Activated CD8-positive, alpha-beta memory T cell treated with anti-CD3 and anti-CD28 coated beads, Interleukin-2, amount 50 U/mL, for 48 hours (primary cell): ENCODE data around the gene SETD1B.
"Not testable (repeated sequence)": the region's sequence is repeated elsewhere in the genome, so short reads cannot be mapped to it uniquely, and the experiment has no call there.

Experiments
- DNase-seq: peaks from one replicate; pipeline ENCODE4 v3.0.0-alpha.2; 2020

SETD1B gene

DNA sequence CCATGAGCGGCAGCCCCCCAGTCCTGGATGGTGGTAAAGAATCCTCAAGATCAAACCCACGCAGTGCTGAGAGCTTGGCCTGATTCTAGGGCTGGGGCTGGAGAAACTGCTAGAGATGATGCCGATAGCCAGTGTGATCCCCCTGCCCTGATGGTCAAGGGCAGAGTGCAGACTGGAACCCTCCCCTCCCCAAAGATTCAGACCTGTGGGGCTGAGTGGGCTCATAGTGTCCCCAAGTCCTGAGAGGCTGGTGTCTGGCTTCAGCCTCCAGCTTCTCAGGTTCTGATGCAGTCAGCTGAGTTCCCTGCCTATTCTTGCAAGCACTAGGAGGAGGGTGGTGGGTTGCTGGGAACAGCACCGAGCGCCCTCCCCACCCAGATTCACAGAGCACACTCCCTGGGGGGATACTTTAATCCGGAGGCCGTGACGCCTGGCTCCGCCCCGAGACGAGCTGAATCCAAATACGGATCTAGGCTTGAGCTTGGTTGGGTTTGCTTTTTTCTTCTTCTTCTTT is 22.3 kb upstream of the SETD1B start:
- DNase-seq, result peak; percentile 58

DNA sequence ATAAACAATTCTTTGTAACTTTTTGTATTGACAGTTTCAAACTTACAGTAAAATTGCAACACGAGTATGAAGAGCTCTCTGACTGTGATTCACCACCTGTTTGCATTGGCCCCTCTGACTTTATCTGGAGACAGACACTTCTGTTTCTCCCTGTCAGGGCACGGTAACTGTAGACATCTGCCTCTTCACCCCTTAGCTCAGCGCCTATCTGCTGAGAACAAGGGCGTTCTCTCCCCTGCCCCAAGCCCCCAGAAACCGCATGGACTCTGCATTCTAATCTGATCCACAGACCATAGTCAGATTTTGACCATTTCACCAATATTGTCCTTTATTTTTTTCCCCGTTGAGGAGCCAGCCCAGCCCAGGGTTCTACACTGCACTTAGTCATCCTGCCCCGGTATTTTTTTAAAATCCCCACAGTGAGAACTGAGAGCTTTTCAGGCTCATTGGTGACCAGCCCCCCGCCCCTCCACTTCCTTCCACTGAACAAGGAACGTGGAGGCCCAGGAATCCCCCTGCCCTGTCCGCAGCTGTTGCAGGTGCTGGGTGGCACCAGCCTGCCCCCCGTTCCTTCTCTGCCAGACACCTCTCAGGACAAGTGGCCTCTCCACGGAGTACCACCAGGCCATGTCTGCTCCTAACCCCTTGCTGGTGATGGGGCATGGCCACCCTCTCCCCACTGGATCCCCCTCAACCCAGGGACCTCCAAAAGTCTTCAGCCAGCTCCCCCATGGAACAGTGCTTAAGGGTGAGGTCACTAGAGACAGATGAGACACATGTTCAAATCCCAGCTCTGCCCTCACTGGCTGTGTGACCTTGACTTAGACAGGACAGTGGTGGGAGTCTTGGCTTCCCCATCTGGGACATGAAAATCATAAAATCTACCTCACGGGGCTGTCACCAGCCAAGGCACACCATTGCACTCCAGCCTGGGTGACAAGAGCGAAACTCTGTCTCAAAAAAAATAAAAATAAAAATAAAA is 21.5 kb upstream of the SETD1B start:
- peak; percentile 81 for DNase-seq

DNA sequence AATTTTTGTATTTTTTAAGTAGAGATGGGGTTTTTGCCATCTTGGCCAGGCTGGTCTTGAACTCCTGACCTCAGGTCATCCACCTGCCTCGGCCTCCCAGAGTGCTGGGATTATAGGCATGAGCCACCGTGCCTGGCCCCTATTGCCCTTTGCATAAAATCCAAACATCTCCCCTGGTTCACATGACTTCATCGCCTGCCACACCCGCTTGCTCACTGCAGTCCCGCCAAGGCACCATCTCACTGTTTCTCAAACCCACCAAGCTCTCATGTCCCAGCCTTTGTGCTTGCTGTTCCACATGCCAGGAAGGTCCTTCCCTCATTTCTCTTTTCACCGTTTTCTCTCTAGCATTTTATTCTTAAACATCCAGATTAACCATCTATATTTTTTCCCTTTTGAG is 20.0 kb upstream of the SETD1B start:
- DNase-seq, result no peak

DNA sequence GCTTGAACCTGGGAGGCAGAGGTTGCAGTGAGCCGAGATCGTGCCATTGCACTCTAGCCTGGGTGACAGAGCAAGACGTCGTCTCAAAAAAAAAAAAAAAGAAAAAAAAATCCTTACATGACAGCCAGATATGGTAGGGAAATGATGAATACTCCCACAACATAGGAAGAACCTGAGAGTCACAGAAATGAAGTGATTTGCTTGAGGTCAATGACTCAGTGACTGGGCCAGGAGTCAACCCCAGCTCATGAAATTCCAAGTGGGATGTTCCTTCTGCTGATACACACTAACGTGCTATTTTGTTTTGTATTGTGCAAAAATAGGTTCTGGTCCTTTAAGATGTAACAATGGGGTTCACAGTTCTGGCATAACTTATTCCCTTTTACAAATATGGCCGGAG is 19.3 kb upstream of the SETD1B start:
- no peak for DNase-seq

DNA sequence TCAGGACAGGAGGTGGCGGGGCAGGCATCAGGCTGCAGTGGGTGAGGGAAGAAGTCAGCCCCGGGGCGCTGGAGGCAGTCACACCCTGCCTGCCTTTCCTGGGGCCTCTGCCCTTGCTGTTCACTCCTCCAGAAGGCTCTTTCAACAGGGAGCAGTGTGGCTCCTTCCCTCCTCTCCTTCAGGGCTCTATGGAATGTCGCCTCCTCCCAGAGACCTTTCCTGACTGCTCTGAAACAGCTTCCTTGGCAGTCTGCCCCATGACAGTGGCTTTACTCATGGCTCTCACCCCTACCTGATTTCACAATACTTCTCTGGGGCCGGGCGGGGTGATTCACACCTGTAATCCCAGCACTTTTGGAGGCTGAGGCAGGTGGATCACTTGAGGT is 17.4 kb upstream of the SETD1B start:
- DNase-seq, result peak; percentile 75

DNA sequence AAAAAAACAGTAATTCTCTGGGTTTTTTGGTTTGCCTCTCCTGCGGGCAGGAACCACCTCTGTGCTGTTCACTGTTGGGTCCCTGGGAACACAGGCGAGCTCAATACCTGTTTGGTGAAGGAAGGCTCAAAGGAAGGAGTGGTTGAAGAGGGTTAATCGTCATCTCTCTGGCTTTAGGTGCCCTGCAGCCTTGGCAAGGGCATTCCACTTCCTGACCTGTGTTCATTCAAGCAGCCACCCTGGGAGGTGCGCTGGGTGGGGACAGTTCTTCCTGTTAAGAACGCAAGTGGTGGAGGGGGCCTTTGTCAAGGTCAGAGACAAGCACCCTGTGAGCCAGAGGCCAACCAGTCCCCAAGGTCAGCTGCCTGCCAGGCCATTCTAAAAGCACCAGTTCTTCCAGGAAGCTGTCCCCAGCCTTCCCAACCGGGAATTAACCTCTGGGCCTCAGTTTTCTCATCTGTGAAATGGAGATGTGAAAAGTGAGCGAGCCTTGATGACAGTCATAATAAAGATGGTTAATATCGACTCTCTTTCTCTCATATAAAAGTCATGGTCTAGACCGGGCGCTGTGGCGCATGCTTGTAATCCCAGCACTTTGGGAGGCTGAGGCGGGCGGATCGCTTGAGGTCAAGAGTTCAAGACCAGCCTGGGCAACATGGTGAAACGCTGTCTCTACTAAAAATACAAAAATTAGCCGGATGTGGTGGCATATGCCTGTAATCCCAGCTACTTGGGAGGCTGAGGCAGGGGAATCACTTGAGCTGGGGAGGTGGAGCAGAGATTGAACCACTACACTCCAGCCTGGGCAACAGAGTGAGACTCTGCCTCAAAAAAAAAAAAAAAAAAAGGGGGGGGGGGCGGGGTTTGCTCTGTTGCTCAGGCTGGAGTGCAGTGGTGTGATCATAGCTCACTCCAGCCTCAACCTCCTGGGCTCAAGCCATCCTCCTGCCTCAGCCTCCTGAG is 16.5 kb upstream of the SETD1B start:
- peak; percentile 69 for DNase-seq

DNA sequence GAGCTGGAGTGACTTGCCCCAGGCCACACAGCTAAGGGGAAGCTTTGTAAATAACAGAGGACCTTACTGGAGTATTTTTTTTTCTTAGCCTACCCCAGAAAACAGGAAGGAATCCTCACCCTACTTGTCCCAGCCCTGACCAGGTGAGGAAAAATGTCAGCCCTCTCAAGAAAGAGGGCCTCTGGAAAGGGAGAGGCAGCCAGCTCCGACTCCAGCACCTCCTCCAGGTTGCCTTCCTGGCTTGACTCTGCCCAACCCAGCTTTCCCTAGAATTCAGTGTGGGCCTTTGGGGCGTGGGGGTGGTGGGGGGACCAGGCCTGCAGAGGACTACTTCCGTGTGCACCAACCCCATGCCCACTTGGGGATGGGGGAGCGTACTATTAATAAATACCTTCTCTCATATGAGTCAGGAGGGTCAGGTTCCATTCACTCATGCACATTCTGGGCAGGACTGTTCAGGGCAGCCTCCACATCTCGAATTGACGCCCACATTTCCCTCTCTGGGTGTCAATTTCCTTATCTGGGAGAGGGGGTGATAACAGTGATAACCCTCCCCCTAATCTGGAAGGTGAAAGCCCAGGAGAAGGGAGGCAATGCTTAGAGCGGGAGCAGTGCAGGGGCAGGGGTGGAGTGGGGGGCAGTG is 15.5 kb upstream of the SETD1B start:
- no peak for DNase-seq

DNA sequence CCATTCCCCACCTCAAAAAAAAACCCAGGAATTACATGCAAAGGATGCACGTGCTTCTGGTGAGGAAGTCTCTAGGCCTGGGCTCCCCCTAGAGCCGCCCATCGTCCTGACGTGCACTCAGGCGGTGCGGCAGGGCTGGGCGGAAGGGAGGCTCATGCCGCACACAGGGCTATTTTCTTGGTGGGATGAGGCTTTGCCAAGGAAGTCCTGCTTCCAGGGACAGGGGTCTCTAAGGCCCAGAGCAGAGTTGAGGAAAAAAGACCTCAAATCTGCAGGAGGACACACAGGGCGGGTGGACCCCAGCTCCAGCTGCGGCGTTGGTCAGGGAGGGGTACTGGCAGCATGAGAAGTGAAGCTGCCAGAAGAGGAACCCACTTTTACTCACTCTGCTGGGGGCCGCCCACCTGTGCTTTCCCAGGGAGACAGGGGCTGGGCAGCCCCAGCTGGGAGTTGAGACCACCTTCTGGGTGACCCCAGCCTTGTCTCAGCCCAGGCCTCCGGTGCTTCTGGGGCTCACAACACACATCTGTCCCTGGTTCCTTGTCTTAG is 14.5 kb upstream of the SETD1B start:
- DNase-seq, result peak; percentile 75

DNA sequence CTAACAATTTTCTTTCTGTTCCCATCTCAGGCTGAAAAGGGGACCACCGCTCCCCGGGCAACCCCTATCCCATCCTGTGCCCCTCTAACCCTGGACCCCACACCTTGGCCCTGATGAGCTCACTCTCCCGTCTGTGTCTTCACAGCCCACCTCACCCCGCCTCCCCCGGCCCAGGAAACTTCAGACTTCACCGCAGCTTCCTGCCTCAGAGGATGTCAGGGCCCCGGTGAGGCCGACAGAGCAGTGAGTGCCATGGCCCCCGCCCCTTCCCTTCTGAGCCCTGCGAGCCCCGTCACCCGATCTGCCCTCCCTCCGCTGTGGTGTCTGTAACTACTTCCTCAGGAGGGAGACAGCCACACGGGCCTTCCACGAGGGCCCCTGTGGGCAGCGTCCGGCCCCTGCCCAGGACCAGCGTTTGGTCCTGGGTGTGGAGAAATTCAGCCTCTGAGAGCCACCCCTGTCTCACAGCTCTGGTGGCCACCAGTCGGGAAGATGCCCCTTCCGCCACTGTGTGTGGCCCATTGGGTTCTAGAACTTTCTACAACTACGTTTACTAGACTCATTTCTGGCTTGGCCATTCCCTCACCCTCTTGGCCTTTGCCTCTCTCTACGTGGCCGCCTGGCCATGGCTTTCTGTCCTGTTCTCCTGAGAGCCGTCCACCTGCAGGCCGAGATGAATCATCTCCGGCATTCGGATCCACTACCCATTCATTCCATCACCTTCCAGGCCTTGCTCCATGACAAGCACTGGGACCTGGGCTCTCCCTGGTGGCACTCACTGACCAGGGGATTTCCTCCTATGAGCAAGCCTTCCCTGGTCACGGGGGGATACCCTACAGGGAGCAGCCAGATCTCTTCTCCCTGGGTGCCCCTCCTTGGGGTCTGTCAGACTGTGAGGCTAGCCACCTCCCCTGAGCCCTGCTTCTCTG is 13.7 kb upstream of the SETD1B start:
- peak; percentile 93 for DNase-seq

DNA sequence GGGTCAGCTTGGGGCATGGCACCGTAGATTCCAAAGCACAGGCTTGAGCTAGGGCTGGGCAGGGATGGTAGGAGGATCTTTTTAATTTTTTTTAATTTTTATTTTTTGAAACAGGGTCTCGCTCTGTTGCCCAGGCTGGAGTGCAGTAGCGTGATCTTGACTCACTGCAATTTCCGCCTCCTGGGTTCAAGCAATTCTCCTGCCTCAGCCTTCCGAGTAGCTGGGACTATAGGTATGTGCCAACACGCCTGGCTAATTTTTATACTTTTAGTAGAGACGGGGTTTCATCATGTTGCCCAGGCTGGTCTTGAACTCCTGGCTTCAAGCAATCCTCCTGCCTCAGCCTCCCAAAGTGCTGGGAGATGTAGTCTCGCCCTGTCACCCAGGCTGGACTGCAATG is 13.0 kb upstream of the SETD1B start:
- DNase-seq, result not testable (repeated sequence)

DNA sequence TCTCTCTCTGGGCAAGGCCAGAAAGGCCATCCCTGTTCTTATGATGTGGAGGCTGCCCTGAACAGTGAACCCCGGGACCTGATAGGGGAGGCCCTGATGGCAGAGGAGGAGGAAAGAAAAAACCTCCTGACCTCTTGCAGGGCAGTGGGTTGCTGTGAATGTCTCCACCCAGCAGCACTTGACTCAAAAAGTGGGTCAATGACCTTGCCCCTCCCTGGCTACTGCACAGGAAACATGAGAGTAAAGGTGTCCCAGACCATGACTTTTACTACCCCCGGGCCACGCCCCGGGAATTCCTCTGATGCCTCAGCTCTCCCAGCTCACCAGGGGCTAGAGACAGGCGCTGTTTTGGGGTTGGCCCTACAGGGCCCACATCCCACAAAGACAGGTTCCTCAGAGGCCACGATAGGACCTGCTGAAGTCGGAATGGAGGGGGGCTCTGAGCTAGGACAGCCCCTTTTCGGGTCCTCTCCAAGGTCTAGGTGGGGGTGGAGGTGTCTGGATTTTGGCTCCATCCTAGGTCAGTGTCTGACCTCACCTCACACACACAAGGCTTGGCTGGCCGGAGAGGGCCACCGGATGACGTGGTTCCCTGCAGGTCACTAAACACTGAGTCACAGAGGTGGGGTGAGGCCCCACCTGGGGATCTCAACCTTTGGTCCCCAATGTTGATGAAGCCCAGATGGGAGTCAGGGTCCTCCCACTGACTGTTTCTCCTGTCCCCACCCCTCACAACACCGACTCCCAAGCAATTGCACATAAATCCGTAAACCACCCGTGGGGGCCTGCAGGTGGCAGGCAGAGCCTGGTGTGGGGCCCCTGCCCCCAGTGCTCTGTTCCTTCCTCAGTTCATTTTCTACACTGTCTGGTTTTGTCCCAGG is 11.9 kb upstream of the SETD1B start:
- DNase-seq, result peak; percentile 66

DNA sequence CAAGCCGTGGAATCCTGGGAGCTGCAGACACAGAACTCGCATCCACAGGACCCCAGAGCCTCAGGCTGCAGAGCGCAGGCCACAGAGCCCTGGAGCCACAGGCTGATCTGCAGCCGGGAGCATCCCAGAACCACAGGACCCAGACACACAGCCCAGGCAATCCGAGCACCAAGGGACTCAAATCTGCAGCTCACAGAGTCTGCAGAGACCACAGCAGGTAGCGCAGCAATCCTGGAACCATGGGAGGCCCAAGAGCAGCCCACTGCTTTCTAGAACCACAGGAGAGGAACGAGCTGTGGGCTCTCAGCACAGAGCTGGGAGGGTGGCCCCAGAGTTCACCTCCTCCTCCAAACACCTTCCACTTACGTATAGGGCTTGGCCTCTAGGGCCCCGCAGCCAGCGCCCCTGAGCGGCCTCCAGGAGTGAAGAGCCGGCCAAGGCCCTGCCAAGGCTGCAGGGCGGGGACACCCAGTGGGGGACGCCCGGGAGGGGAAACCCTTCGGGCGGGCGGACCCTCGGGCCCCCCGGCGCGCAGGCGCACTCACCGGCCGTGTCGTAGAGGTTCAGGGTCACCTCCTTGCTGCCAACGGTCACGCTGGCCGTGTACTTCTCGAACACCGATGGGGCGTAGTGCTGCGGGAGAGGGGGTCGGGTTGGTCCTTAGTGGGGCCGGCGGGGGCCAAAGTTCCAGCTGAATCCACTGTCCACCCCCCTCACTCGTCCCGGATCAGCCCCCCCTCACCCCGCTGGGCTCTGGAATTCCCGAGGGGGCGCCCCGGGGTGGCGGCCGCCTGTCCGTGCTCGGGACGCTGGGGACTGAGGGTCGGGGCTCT is 11.0 kb upstream of the SETD1B start:
- peak; percentile 83 for DNase-seq

DNA sequence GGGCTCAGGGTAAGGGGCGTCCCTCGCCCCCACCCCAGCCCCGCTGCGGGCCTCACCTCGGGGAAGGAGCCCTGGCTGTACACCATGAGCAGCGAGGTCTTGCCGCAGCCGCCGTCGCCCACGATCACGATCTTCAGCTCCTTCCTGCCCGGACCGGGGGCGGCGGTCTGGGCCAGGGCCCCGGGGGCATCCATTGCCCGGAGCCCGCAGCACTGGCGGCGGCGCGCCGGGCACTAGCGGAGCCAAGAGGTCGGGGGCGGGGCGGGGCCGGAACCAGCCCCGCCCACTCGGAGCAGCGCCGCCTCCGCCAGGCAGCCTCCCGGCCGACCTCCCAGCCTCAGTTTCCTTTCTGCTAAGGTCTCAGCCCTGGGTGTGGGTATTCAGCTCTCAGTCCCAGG is 10.4 kb upstream of the SETD1B start, which contains the start of gene RHOF:
Gene RHOF, minus strand, starts transcription at position 249 of the 398 bp plus-strand sequence. Its CDS starts 55 bp downstream, at position 194.
- DNase-seq, result no peak

DNA sequence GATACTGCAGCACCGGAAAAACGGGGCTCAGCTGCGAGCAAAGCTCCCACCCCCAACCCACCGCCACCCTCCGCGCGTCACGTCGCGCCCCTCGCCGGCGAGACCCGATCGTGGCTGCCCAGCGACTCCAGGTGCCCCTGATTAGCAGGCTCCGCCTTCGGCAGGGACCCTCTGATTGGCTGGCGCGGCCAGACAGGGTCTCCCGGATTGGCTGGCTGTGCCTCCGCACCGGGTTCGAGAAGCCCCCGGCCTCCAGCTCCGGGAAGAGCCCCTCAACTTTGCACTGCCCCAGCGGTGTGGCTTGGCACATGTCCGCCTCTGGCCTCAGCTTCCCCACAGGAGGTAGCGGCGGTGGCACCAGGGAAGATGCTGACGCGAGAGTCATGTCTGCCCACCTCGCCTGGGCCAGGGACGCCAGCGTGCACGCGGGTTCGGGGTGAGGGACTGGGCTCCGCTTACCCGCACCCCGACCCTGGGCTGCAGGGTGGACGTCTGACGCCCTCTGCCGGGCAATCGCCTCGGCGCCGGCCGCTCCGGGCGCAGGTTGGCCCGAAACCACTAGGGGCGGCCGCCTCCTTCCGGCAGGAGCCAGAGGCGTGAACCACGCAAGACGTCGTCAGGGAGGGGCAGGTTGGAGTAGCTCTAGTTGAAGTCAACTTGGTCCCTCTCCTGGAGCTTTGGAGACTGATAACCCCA is 9.8 kb upstream of the SETD1B start:
- DNase-seq, result peak; percentile 97

DNA sequence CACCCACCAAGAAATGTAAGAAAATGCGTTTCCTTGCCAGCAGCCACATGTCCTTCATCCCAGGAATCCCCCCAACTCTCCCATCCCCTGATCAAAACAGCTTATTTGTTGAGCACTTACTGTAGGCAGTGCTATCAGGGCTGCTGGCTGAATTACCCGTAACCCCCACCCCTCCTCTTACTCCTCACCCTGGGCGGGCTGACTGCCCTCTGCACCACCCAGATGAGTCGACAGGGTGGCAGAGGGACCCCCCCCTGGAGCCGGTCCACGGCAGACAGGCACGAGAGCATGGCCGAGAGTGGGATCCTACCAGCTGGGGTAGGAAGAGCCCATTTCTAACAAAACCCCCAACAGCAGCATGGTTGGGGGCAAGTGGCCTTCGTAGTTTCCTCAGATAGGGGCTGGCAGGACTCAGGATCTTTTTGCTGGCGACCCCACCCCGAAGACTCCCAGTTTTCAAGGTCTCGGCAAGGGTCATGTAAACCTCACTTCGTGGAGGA is 9.2 kb upstream of the SETD1B start:
- no peak for DNase-seq

DNA sequence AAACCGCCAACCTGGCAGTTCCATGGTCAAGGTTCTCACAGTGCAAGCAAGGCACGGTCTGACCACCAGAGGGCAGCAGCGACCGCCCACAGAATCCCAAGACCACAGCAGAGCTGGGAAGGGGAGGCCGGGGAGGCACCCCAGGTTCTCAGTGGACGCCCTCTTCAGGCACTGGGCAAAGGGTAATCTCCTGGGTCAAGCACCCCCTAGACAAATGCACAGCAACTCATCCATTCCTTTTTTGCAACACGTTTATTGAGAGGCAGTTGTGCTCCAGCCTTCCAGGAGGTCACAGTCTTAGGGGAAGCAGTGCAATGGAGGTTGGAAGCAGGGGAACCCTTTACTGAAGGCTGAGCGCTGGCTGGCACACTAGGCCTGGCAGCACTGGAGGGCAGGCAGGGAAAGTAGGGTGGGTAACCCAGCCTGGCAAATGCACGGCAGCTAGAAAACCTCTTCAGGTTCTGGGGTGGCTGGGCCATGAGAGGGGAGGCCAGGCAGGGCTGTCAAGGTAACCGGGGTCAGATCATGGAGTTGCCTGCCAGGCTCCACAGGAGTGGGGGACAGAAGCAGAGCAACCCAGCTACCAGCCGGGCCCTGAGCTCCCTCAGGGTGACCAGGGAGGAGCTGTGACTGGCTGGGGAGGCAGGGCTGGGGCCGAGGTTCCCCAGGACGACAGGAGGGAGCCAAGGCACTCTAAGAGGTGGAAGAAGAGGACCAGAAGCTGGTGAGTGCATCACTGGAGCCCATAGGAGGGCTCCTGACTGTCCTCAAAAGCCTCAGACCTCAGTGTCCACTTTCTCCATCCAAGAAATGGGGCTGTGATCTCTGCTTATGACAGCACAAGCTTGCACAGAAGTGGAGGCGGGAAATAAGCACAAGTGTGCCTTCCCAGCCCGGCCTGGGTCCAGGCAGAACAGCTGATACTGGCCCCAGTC is 8.5 kb upstream of the SETD1B start:
- DNase-seq, result peak; percentile 94
